Spleen (tissue), 11 donors: ENCODE measurements around the gene CACNA1C. TPM values are rescaled to one million over a fixed set of nuclear protein-coding genes. Genes with fewer than 3 reads are reported as not detected.
A peak's percentile ranks its signal among the peaks of the same experiment; 100 is the strongest.

ENCODE experiments used
- DNase-seq: peaks from one replicate; pipeline ENCODE4 v3.0.0-alpha.2; 2020
- H3K27ac ChIP-seq, 8 donors: fragments of 200-600 bp; sonication (generic) in 7 of 8; 1 replicate in 4 of 8; 2 replicates in 4 of 8; pipeline versions ENCODE4 v1.5.0 to v1.8.0; 2016 to 2021; ENCODE audit warnings: inconsistent platforms in 4 of 8, mild to moderate bottlenecking in 4 of 8, moderate library complexity in 1 of 8
- H3K27me3 ChIP-seq, 7 donors: fragments of 200-600 bp; sonication (generic) in 6 of 7; replicated peaks in 1 of 7; 1 replicate in 4 of 7; 2 replicates in 3 of 7; pipeline versions ENCODE4 v1.5.0 to v1.8.0; 2016 to 2021; ENCODE audit warnings: inconsistent platforms in 3 of 7, mild to moderate bottlenecking in 1 of 7
- H3K36me3 ChIP-seq, 6 donors: fragments of 200-600 bp; sonication (generic) in 5 of 6; 1 replicate in 4 of 6; 2 replicates in 2 of 6; pipeline versions ENCODE4 v1.5.0 to v1.8.0; 2016 to 2021; ENCODE audit warnings: inconsistent platforms in 2 of 6
- H3K4me1 ChIP-seq, 6 donors: fragments of 200-600 bp; sonication (generic) in 5 of 6; 1 replicate in 3 of 6; 2 replicates in 3 of 6; pipeline versions ENCODE4 v1.5.0 to v1.8.0; 2016 to 2021; ENCODE audit warnings: inconsistent platforms in 3 of 6
- H3K4me3 ChIP-seq, 8 donors: fragments of 200-600 bp; sonication (generic) in 7 of 8; 1 replicate in 4 of 8; 2 replicates in 4 of 8; pipeline versions ENCODE4 v1.5.0 to v1.8.0; 2016 to 2021; ENCODE audit warnings: inconsistent platforms in 4 of 8, mild to moderate bottlenecking in 4 of 8, moderate library complexity in 2 of 8
- H3K9me3 ChIP-seq, 8 donors: fragments of 200-600 bp; sonication (generic) in 7 of 8; 1 replicate in 4 of 8; 2 replicates in 4 of 8; pipeline versions ENCODE4 v1.5.0 to v1.8.0; 2016 to 2021; ENCODE audit warnings: inconsistent platforms in 4 of 8
- POLR2A ChIP-seq, 3 donors: fragments of 450-650 bp; IDR thresholded peaks; one replicate each; pipeline ENCODE4 v1.5.1; 2017; ENCODE audit warnings: antibody characterized with exemption in 3 of 3, mild to moderate bottlenecking in 1 of 3
- POLR2AphosphoS5 ChIP-seq, 3 donors: sonication (generic); formaldehyde crosslinking; IDR thresholded peaks; one replicate each; pipeline ENCODE4 v1.5.1; 2017; ENCODE audit warnings: antibody characterized with exemption in 3 of 3
- WGBS, 5 donors: extraction: QIAGEN DNeasy Blood & Tissue Kit in 3 of 5; methylation state at CpG; one replicate each; pipeline versions ENCODE4 v1.1.5 to v1.1.7; 2013 to 2018; 5-methylcytosine and 5-hydroxymethylcytosine counted together
- intact Hi-C: fragments of 100-400 bp; cut with DNase I; formaldehyde crosslinking; loops from one replicate; pipeline ENCODE4 v1.15.0; 2023; ENCODE audit warnings: low total_unique reads
- polyA plus RNA-seq, 3 donors: library from polyadenylated mRNA; stranded (reverse); fragments of 200-250 nt; gene quantifications; one replicate each; pipeline ENCODE4 v1.2.1, GENCODE V29; 2013
- total RNA-seq, 7 donors: library from RNA; depleted of rRNA in 3 of 7; stranded (reverse); fragments of >200 nt in 3 of 7; fragmentation: NEBNext Ultra II Directional in 4 of 7; extraction: Animal tissue kit (Norgen Biotek cat#: 25700) in 4 of 7; gene quantifications; one replicate each; pipeline versions ENCODE4 v1.1.0 to v1.2.1, GENCODE V29; 2016 to 2021
- TF ChIP-seq, protein P1 (sequence below), 11 experiments: fragments of 200-600 bp in 7 of 11; fragments of 450-650 bp in 4 of 11; sonication (generic) in 4 of 11; IDR thresholded peaks in 8 of 11; conservative IDR thresholded peaks in 3 of 11; 1 replicate in 7 of 11; 2 replicates in 4 of 11; pipeline versions ENCODE4 v1.4.0 to v1.8.0; 2016 to 2021; ENCODE audit warnings: antibody characterized with exemption in 11 of 11, inconsistent platforms in 4 of 11, mild to moderate bottlenecking in 1 of 11
- donor health status: healthy with polysubstance abuse.
- donor health status: DM: no; HTN: no; CAD: no; lungs with moderate emphysema.
- donor health status: DM: no; HTN: no; CAD: no.
- donor health status: Bipolar disorder and iron deficiency.
- donor health status: healthy.
- donor health status: DM: no; HTN: no; CAD: no.
- donor health status: DM: yes; HTN: yes; CAD: no.

Gene CACNA1C
- total and polyA plus RNA-seq, 10 donors: 0.67 to 27.6 (median 18.4) TPM

- intact Hi-C loops: no loop called here
- no peak for DNase-seq
- 69 to 93% (median 85%) methylated on average over 5 of the region's 5 CpGs for WGBS, 5 donors
- Histone ChIP-seq H3K27me3 (peaks cover 0 to 4% (median 0%) of the 10 kb centered on the region in 7 donors), H3K9me3 (no peaks in the 10 kb centered on the region), H3K27ac (no peak overlapping the region), H3K4me1 (peaks cover 0 to 10% (median 0%) of the 10 kb centered on the region in 6 donors), H3K4me3 (no peak overlapping the region), H3K36me3 (no peaks in the 10 kb centered on the region)
- TF ChIP-seq POLR2A (IDR thresholded peaks at IDR 0.05): no peak
- TF ChIP-seq POLR2AphosphoS5 (IDR thresholded peaks at IDR 0.05): no peak
- TF ChIP-seq, protein P1, sequence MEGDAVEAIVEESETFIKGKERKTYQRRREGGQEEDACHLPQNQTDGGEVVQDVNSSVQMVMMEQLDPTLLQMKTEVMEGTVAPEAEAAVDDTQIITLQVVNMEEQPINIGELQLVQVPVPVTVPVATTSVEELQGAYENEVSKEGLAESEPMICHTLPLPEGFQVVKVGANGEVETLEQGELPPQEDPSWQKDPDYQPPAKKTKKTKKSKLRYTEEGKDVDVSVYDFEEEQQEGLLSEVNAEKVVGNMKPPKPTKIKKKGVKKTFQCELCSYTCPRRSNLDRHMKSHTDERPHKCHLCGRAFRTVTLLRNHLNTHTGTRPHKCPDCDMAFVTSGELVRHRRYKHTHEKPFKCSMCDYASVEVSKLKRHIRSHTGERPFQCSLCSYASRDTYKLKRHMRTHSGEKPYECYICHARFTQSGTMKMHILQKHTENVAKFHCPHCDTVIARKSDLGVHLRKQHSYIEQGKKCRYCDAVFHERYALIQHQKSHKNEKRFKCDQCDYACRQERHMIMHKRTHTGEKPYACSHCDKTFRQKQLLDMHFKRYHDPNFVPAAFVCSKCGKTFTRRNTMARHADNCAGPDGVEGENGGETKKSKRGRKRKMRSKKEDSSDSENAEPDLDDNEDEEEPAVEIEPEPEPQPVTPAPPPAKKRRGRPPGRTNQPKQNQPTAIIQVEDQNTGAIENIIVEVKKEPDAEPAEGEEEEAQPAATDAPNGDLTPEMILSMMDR (IDR thresholded peaks at IDR 0.05 in 8 of 11, conservative IDR thresholded peaks at IDR 0.05 in 3 of 11): no peak
Observed at GRCh38 chr12:2475984-2476383, 423.2 kb downstream of the CACNA1C start.

- Histone ChIP-seq H3K4me3 (no peak overlapping the region), H3K4me1 (peaks cover 0 to 10% (median 0%) of the 10 kb centered on the region in 6 donors), H3K9me3 (no peaks in the 10 kb centered on the region), H3K36me3 (no peaks in the 10 kb centered on the region), H3K27me3 (peaks cover 0 to 4% (median 0%) of the 10 kb centered on the region in 7 donors), H3K27ac (no peak overlapping the region)
- intact Hi-C loops: no loop called here
- no peak for DNase-seq
- TF ChIP-seq POLR2A (IDR thresholded peaks at IDR 0.05) (no peak), POLR2AphosphoS5 (IDR thresholded peaks at IDR 0.05) (no peak)
- TF ChIP-seq, protein P1 (IDR thresholded peaks at IDR 0.05 in 8 of 11, conservative IDR thresholded peaks at IDR 0.05 in 3 of 11): no peak
- WGBS, 5 donors: 91 to 95% (median 92%) methylated on average over 8 of the region's 8 CpGs
Observed at GRCh38 chr12:2477009-2477766, 424.4 kb downstream of the CACNA1C start.

- H3K27ac ChIP-seq: peak overlapping the region in 5 of 8 donors; percentile 27 to 60 (median 51)
- WGBS, 5 donors: 37 to 58% (median 52%) methylated on average over 13 of the region's 13 CpGs
- intact Hi-C loops: no loop called here
Observed at GRCh38 chr12:2479851-2480535, 427.2 kb downstream of the CACNA1C start.

More at GRCh38 chr12:2479851-2480535, 427.2 kb downstream of the CACNA1C start:
- Histone ChIP-seq H3K27me3 (peaks cover 0 to 4% (median 0%) of the 10 kb centered on the region in 7 donors), H3K4me3 (no peak overlapping the region), H3K36me3 (no peaks in the 10 kb centered on the region), H3K9me3 (no peaks in the 10 kb centered on the region), H3K4me1 (peaks cover 0 to 10% (median 0%) of the 10 kb centered on the region in 6 donors)
- TF ChIP-seq, protein P1 (IDR thresholded peaks at IDR 0.05 in 8 of 11, conservative IDR thresholded peaks at IDR 0.05 in 3 of 11): no peak
- TF ChIP-seq POLR2AphosphoS5 (IDR thresholded peaks at IDR 0.05): peak in 2 of 3 donors; percentile 36 to 68
- DNase-seq: no peak
